HG03432 (cell line): Measurements from ENCODE around the gene SLC9A8.
"Not testable (repeated sequence)": the region's sequence is repeated elsewhere in the genome, so short reads cannot be mapped to it uniquely, and the experiment has no call there.

ENCODE experiments used
- ATAC-seq: cut with Tn5 transposase; IDR thresholded peaks from one replicate; pipeline ENCODE4 v1.9.1; 2021; ENCODE audit warnings: mild to moderate bottlenecking, moderate library complexity; ENCODE audit not compliant: unreplicated experiment

SLC9A8 gene

DNA sequence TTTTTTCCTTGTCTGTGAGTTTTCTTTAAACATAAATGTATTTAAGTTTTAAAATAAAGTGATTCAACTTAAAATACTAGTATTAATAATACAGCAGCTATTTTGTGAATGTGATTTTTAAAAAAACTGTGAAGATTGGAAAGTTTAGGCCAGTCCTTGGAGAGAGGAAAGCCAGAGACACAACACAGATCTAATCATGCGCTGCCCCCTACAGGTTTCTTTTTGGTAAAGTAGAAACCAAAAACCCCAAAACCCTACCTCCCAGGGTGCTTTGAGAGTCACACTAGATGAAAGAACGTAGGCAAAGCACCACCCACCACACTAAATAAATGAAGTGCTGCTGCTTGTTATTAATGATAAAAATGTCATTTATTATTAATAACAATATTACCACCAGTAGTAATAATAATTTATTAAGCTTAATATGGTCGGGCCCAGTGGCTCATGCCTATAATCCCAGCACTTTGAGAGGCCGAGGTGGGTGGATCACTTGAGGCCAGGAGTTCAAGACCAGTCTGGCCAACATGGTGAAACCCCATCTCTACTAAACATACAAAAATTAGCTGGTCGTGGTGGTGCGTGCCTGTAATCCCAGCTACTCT is 33.7 kb downstream of the SLC9A8 start:
- ATAC-seq: no peak

DNA sequence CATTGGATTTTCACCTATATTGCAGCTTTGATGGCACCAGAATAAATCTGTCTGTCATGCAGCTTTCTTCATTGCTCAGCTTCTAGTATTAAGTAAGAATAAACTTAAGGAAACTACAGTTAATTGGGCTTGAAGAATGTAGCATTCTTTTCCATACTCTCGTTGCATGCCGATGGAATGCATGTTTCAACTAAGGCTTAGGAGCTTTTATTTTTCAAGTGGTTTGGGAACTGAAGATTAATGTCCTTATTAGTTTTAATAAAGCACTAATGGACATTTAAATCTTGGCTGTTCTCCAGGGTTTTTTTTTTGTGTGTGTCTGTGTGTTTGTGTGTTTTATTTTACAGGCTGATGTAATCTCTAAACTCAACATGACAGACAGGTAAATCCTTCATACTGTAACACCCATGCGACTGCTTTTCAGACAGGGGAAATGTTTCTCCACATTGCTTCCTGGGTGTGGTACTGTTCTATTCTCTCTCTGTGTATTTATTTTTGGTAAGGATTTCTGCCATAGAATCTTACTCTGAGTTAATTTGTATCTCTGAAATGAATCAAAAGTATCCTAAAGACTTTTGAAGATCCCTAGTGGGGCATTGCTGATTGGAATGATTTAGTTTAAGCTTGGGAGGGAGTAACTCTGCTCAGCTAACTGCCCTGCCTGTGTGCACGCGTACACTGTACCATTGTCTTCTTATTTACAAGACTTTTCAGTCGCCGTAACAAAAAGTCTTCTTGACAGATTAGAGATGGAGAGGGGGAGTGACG is 38.0 kb downstream of the SLC9A8 start:
- ATAC-seq: no peak

DNA sequence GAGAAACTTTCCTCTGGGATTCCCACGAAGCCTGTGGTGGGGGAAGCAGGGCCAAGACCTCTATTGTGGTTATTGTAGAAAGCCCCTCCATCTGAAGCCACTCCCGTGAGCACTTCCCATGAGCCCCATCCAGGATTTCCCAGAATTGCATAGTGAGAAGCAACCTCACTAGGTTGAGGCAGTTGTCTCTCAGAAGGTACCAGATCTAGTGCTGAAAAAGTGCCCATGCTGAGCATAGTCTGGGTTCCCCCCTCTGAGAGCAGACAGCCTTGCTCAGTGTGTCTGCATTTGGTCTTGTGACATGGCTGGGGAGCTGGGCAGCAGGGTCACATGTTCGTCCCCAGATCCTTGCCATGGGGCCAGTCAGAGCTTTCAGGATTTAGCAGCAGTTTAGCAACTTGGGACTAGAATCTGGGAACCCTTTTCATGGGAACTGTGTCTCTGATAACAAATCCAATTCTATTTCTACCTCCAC is 38.6 kb downstream of the SLC9A8 start:
- no peak for ATAC-seq

DNA sequence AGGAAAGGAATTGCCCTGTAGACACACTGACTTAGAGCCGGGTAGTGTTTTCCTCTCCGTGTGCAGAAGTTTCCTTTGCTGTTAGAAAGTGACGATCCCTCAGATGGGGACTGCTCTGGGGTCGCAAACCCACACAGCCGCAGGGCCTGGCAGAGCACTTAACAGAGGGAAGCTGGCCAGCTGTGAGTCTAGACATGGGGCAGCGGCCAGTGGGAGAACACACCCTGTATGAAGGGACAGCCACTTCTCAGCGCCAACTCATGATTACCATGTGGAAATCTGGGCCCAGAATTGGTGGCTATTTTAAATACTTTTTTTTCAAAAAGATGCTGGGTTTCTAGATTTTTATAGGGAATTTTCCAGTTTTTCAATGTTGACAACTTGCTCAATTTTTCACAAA is 39.4 kb downstream of the SLC9A8 start:
- no peak for ATAC-seq

DNA sequence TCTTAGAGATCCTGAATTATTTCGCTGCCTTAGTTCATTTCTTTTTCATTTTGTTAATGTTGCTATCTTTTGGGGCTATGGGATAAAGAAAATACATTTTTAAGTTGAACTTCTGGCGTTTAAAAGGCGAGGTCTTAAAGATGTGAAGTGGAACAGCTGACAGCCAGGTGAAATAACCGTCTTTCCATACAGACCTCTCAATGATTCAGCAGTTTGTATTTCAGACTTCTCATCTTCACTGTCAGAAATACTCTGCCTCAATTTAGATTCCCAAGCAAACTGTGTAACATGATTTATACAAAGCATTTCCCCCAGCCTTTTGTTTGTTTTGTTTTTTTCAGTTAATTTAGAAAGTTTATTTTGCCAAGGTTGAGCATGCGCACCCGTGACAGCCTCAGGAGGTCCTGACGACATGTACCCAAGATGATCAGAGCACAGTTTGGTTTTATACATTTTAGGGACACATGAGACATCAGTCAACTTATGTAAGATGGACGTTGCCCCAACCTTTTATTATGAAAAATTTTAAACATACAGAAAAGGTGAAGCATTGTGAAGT is 40.0 kb downstream of the SLC9A8 start:
- ATAC-seq: no peak

DNA sequence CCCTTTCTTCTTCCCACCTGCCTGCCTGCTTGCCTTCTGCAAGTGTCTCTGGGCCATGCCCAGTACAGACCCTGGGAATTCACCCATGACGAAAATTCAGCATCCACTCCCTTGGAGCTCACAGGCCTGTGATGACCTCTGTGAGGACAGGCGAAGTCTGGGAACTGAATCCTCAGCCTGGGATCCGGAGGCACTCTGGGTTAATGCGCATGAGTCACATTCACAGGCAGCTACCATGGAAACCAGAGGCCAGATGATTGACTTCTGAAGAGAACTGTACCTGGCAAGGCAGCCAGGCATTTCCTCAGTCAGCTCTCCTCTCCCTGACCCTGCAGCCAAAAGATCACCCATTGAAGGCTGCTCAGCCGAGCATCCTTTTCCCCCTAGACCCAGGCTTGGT is 41.0 kb downstream of the SLC9A8 start:
- ATAC-seq: no peak

DNA sequence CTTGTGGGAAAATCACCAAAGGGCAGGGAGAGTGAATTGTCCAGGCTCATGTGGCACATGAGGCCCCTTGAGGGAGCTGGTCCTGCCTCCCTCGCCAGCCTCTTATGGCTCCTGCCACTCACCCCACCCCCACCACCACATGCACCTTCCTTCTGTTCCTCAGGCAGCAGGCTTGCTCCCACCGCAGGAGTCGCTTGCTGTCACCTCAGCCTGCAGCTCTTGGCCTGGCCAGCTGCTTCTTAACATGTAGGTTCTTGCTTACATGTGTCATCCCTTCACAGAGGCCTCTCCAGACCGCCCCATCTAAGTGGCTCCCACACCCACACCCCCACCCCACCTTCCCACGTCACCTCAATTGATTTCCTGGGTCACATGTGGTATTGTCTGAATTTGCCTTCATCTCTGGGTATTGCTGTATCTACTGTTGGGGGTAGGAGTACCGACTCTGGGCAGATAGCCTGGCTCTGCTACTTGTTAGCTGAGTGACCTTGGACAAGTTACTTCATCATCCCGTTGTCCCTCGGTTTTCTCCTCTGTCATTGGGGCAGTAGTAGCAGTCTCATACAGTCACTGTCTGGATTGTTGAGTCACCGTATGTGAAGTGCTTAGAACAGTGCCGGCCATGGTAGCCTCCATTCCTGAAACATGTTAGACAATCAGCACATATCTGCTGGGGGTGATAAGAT is 41.7 kb downstream of the SLC9A8 start:
- ATAC-seq: no peak

DNA sequence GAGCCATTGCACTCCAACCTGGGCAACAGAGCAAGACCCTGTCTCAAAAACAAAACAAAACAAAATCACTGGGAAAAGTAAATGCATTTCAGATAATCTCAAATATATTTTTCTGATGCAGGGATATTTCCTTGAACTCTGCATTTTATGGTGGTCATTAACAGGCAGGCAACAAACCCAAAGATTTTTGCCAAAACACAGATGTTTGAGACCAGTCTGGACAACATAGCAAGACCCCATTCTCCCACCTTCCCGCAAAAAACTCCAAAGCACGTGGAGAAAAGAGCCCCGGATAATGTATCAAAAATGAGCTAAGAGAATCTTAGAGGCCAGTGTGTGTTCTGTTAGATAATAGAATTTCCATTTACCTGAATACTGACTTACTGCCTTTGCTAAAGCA is 44.3 kb downstream of the SLC9A8 start:
- no peak for ATAC-seq

DNA sequence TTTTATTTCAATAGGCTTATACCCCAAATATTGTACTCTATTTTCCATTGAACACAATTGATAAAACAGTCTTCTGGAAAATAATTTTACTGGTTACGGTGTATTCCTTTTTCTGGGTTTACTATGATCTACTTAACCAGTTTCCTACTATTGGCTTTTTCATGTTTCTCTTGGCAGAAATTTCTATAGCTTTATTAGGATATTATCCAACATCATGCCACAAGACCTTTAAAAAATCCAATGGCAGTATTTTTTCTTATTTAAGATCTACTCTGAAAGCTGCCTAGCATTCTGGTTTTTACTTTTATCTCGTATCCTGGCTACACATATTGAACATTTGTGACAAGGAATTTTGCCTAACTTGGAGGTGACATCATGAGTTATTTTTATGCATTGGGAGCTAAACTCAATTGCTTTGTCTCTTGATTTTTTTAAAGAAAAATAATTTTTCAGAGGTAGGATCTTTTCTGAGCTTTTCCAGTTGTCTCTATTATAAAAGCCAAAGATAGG is 45.5 kb downstream of the SLC9A8 start:
- no peak for ATAC-seq

DNA sequence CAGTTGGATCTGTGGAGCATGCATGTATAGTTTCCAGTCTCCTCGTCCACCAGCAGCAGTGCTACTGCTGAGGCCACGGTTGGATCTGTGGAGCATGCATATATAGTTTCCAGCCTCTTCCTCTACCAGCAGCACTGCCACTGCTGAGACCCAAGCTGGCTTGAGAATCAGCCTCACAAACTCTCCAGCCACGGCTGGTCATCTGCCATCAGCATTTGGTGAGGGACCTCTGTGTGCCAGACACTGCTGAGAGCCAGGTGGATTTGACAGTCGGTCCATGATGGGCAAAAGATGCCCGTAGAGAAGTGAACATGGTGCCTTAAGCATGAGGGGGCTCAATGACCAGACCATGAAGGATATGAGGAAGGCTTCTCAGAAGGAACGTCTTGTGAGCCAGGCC is 46.4 kb downstream of the SLC9A8 start:
- no peak for ATAC-seq

DNA sequence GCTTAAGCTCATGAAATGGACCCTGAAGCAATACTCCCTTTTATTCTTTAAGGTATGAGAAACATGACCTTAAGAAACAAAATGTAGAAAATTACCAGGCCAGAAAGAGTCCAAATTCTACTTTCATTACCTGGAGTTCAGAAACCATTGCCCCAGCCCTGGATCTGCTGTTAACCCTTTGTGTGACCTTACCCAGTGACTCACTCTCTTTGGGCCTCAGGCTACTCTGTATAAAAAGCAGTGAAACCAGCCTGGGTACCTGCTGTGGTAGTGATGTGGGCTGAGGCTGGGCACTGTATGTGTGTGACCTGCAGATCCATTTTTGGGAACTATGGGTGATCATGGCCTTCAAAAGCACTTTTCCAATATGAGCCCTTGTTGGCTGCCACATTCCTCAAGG is 47.2 kb downstream of the SLC9A8 start:
- no peak for ATAC-seq

DNA sequence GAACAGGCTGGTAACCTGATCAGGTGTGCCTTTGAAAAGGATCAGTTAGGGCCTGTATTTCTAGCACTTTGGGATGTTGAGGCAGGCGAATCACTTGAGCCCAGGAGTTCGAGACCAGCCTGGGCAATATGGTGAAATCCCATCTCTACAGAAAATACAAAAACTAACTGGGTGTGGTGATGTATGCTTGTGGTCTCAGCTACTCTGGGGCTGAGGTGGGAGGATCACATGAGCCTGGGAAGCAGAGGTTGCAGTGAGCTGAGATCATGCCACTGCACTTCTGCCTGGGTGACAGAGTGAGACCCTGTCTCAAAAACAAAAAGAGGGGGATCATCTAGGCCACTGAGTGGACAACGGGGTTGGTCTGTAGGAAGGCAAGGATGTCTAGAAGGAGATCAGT is 48.6 kb downstream of the SLC9A8 start:
- not testable (repeated sequence) for ATAC-seq

DNA sequence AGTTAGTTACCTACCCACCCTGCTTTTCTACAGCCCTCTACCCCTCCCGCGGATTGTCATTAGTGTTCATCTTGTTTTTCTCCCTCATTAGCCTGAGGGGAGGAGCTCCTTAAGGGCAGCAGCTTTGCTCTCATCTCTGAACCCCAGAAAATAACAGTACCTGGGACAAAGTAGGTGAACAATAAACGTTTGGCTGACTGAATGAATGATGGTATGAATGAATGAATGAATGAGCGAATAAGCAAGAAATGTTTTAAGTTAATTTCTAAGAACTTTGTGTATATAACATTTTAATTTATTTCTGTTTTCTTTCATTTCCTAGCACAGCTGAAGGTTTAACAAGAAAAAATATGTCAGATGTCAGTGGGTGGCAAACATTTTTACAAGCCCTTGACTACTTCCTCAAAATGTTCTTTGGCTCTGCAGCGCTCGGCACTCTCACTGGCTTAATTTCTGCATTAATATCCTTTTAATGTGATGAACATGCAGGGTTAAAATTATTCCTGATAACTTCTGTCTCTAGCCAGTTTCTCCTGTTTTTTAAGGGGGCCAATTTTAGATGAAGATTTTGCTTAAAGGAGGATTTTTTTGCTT is 50.1 kb downstream of the SLC9A8 start:
- no peak for ATAC-seq

DNA sequence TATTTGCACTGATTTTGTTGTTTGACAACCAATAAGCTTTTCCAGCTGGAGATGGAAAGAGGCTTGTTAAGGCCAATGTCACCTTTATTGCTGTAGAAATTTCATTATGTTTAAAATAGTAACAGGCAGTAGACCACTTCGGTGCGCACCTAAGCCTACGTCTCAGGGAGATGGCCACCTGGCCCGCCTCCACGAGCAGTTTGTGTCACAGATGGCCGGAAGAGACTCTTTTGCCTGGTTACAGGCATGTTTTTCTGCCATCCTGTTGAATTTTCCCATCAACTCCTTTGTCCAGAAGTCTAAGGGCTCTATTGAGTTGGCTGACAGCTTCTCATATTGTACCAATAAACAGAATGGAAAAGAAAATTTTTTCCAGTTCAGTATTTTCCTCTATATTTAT is 51.0 kb downstream of the SLC9A8 start:
- no peak for ATAC-seq

DNA sequence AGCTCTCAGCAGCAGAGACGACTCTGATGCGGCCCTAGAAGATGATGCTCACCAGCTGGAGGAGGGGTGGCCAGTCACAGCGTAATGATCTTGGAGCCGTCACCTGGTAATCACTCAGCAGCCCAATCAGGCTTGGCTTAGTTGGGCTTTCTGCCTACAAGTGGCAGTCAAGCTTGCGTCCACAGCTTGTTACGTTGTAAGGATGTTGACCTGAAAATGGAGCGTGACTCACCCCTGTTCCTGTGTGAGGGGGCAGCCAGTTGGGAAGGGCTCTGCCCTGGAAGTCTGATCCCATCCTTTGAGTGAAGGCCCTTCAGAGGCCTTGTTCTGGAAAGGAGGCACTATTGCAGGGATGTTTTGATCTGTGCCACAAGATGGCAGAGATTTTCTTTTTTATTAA is 52.9 kb downstream of the SLC9A8 start:
- no peak for ATAC-seq

DNA sequence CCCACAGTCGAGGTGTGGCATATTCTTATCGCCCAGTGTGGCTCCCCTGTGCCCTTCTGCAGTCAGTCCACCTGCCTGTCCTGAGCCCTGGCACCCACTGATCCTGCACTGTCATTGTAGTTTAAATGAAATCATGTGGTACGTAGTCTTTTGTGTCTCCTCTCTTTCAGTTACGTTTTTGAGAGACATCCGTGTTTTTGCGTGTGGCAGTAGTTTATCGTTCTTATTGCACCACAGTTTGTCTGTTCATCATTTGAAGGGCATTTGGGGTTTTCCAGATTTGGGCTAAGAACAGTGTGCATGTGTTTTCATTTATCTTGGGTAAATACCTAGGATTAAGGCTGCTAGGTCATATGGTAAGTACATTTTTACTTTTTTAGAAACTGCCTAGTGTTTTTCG is 53.4 kb downstream of the SLC9A8 start:
- no peak for ATAC-seq

DNA sequence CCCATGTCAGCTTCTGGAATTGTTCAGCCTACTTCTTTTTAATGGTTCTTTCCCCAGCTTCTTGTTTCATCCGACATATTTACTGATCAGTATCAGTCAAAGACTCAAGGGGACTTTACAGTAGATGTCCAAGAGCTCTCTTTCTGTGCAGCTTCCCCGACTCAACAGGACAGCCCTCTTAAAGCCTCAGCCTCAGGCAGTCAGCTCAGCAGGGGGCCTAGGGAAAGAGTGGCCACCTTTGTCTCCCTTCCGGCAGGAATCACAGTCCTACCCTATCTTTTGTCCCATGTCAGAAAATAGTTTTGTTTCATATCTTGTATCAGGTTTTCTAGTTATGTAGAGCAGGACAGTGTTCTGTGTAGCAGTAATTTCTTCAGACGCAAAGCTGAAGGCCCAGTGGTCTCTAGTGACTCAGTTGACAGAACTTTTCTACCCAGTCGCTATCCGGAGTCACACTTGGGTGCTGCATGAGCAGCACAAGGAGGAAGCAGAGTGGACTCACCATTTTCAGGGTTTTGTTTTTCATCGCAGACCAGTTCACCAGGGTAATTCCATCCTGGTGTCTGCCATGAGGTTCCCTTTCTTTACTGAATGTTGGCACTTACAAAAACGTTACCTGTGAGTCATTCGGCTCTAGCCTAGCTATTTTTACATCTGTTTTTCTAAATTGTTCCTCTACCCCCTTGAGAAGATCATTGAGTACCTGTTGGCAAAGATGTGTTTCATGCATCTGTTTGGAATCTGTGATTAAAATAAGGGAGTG is 55.0 kb downstream of the SLC9A8 start:
- no peak for ATAC-seq

DNA sequence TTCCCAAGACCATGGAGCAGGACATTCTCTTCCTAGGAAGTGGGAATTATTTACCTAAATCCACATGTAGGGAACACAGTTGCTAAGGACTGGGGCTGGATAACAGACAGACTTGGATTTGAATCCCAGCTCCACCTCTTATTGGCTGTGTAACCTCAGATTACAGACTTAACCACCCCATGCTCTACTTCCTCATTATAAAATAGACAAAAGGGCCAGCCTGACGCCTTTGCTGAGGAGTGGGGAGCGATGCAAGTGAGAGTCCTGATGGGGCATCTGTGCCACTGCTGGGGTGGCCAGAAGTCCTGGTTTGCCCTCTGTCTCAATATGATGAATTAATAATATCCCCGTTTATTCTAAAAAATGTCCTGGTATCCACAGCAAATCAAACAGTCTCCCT is 55.9 kb downstream of the SLC9A8 start:
- ATAC-seq: no peak

DNA sequence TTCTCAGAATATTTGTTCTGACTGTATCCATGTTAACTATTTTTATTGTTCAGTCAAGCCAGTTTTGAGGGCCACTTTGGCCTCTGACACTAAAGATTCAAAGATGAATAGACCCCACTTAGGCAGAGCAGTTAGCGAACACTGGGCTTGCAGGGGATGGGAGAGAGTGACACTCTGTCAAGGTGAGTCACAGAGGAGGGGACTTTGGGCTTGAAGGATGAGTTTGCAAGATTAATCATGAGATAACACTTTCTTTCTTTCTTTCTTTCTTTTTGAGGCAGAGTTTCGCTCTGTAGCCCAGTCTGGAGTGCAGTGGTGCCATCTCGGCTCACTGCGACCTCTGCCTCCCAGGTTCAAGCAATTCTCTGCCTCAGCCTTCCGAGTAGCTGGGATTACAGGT is 56.3 kb downstream of the SLC9A8 start:
- ATAC-seq: no peak

DNA sequence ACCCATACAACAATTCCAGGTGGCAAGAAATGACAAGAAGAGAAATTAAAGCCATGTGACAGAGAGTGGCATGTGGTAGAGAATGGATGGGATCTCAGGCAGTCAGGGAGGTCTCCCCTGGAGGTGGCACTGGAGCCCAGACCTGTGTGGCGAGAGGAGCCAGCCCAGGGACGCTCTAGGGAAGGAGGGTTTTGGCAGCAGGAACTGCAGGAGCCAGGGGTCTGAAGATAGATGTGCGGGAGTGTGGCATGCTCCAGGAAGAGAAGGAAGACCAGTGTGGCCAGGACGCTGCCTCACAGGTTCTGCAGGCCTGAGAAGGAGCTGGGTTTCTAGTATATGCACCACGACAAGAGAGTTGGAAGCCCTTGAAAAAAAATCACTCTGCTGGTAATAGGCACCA is 57.6 kb downstream of the SLC9A8 start:
- no peak for ATAC-seq
